Measurements from ENCODE around the gene ATG7.
A peak's percentile ranks its signal among the peaks of the same experiment; 100 is the strongest.

ATG7 gene

GRCh38 chr3:11269007-11269406 lies 3.2 kb upstream of the ATG7 start:
- no peak overlapping the region for H3K4me3 ChIP-seq (ENCODE audit: low read depth, low read length)
- DNase-seq (ENCODE audit: low read depth), result no peak
- in situ Hi-C loops (cut with HindIII; ENCODE audit: low sequenced_read_pairs), result no loop called here
- TF ChIP-seq CTCF (IDR thresholded peaks at IDR 0.05; ENCODE audit: low read depth, low read length, missing control alignments), result no peak

DNA sequence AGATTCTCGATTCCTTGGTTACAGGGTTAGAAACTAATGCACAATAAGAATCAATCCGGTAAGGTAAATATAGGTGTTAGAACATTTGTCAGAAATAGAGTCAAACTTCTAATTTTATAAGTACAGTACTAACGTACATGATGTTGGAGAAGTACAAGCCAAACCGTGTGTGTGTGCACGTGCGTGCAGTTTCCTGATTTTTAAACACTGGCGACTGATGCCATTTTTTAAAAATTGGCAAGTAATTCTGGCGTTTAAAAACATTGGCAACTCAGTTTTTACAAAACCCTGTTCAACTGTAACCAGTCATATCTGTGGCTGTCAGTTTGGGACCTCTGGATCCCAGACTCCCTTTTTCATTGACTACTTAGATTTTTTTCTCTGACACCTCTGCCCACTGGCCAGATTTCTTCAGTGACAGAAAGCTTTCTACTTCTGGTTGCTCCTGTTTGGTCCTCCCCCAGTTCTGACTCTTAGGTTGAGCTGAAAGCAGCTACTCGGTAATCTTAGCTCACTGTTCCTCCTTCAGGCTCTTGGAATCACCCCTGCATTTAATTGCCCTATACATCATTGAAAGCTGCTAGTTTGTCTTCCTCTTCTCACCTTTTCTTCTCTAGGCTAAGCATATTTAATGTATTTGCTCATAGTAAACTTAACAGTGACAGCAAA lies 843 bp downstream of the ATG7 start:
- no peak for DNase-seq (ENCODE audit: low read depth)
- in situ Hi-C loops (cut with HindIII; ENCODE audit: low sequenced_read_pairs), result no loop called here
- peak overlapping the region; percentile 97 for H3K4me3 ChIP-seq (ENCODE audit: low read depth, low read length)
- no peak for TF ChIP-seq CTCF (IDR thresholded peaks at IDR 0.05; ENCODE audit: low read depth, low read length, missing control alignments)

DNA sequence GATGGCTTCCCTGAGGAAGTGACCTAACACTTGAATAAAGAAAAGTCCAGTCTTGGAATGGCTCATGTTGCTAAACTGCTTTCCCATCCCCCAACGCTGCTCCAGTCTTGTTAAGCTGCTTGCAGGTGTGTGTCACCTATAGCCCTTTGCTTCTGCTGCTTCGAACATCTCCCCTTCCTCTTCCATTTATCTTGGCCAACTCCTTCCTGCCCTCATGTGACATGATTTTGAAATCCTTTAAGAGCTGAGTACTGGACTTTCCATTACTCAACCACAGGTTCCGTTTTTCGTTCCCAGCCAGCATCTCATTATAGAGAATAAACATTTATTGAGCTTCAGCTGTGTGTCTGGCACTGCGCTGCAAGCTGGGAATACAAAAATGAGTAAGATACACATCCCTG lies 1.7 kb downstream of the ATG7 start:
- no peak for TF ChIP-seq CTCF (IDR thresholded peaks at IDR 0.05; ENCODE audit: low read depth, low read length, missing control alignments)
- in situ Hi-C loops (cut with HindIII; ENCODE audit: low sequenced_read_pairs), result no loop called here
- no peak overlapping the region for H3K4me3 ChIP-seq (ENCODE audit: low read depth, low read length)
- DNase-seq (ENCODE audit: low read depth), result no peak

GRCh38 chr3:11274566-11275142 lies 2.5 kb downstream of the ATG7 start:
- H3K4me3 ChIP-seq (ENCODE audit: low read depth, low read length), result no peak overlapping the region
- no peak for DNase-seq (ENCODE audit: low read depth)
- in situ Hi-C loops (cut with HindIII; ENCODE audit: low sequenced_read_pairs), result no loop called here
- no peak for TF ChIP-seq CTCF (IDR thresholded peaks at IDR 0.05; ENCODE audit: low read depth, low read length, missing control alignments)

GRCh38 chr3:11275926-11276325 lies 3.7 kb downstream of the ATG7 start:
- H3K4me3 ChIP-seq (ENCODE audit: low read depth, low read length), result no peak overlapping the region
- DNase-seq (ENCODE audit: low read depth), result no peak
- in situ Hi-C loops (cut with HindIII; ENCODE audit: low sequenced_read_pairs), result no loop called here
- no peak for TF ChIP-seq CTCF (IDR thresholded peaks at IDR 0.05; ENCODE audit: low read depth, low read length, missing control alignments)

GRCh38 chr3:11276901-11277300 lies 4.7 kb downstream of the ATG7 start:
- DNase-seq (ENCODE audit: low read depth), result no peak
- H3K4me3 ChIP-seq (ENCODE audit: low read depth, low read length), result no peak overlapping the region
- TF ChIP-seq CTCF (IDR thresholded peaks at IDR 0.05; ENCODE audit: low read depth, low read length, missing control alignments), result no peak
- in situ Hi-C loops (cut with HindIII; ENCODE audit: low sequenced_read_pairs), result no loop called here

Data from astrocyte of the cerebellum (primary cell).